SHP77 (cell line): ENCODE data around the gene DUS1L.
"Not testable (repeated sequence)": the region's sequence is repeated elsewhere in the genome, so short reads cannot be mapped to it uniquely, and the experiment has no call there.

Source experiments
- DNase-seq, 2 experiments: peaks; one replicate each; lab custom pipeline; 2025; lab: John Stamatoyannopoulos, UW

The DUS1L gene

DNA sequence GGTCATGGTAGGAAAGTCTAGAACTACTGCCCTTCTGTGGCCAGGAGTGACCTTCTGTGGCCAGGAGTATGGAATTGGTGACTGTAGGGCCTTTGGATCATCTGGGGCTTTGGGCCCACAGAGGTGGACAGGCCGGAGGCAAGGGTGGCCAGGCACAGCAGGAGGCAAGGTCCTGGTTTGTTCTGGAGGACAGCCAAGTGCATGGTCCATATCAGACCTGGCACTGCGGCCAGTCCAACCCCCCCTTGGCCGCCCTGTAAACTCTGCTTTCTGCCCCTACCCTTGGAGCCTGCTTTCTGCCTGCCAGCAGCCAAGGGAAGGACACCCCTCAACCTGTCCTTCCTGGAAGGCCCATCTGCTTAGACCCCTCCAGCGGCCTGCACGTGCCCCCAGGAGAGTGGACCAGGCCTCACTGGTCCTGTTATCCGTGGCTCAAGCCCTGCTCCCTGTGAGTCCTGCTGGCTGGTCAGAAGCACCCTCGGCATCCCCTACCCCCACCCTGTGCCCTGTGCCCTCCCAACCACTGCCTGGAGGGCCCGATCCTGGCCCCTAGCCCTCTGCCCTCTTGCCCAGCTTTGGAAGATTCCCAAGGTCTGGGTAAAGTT, 25.8 kb downstream of the DUS1L start:
- DNase-seq = no peak

DNA sequence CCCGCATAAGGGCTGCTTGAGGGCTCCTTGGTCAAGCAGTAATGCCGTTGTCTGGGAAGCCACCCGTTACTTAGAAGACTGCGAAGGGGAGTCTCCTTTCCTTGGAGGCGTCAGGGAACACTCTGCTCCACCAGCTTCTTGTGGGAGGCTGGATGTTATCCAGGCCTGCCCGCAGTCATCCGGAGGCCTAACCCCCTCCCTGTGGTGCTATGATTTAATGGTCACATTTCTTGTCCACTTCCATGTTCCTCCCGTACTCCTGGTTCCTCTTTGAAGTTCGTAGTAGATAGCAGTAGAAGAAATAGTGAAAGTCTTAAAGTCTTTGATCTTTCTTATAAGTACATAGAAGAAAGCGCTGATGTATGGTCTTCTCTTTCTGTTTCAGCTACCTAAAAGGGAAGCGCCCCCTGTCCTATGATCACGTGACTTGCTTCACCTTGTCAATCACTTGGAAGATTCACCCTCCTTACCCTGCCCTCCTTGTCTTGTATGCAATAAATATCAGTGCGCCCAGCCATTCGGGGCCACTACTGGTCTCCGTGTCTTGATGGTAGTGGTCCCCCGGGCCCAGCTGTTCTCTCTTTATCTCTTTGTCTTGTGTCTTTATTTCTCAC, 26.7 kb downstream of the DUS1L start:
- not testable (repeated sequence) for DNase-seq

DNA sequence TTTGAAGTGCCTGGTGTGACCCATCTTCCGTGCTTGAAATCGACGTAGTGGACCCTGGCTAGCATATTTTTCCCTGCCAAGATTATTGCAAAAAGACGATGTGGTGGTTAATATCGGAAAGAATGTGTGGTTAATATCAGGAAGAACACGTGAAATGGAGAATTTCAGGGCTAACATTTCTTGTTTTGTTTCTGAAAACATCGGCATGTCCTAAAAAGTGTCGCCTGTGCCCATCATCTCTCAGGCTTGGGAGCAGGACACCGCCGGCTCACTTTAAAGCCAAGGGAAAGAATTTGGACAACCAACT, 27.8 kb downstream of the DUS1L start:
- DNase-seq = no peak

DNA sequence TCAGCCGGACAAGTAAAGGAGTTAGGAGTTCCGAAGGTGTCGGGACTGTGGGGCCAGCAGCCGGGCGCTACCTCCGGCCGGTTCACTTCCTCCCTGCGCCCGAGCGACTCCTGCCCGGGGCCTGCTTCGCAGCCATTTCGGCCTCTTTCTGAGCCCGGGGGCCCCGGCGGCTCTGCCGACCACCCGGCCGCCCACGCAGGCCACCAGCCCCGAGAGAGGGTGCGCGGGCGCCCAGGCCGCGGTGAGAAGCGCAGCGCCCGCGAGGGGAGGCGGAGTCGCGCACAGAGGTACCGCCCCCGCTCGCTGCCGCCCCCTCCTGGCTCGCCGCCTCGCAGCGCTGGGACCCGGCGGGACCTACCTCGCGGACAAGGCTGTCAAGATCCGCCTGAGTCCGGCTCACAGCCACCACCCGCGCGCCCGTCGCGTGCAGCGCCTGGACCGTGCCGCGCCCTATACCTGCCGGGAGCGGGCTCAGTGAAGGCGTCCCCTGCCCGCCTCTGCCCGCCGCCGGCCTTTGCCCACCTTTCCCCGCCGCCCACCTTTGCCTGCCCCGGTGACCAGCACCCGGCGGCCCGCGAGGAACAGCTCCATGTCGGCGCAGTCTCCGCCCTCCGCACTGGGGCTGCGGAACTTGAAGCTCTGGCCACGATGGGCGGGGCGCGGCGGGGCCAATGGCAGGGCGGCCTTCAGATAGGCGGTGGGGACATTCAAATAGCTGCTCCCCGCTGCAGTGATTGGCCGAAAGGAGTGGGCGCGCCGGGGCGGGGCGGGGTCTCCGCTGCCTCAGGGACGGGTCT, 28.3 kb downstream of the DUS1L start, which contains the start of gene DCXR:
Gene DCXR (minus strand): TSS at position 606 of the 797 bp plus-strand sequence. CDS start 15 bp downstream, at position 591.
- DNase-seq = peak; percentile 98 to 99

DNA sequence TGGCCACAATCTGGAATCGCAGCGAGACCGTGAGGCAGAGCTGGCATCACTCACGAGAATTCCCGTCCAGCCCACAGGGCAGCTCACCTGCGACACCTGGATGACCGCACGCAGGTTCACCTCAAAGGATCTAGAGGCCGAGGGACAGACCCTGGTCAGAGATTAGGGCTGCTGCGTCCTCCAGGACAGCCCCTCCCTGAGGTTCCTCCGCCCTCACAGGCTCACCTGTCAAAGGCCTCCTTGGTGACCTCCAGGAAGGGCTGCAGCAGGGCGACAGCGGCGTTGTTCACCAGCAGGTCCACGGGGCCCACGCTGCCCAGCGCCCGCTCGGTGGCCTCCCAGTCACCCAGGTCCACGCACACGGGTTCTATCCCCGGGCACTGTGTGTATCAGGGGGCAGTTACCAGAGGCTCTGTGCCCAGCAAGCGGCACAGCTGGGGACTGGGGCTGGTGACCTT, 28.9 kb downstream of the DUS1L start:
- DNase-seq = no peak

DNA sequence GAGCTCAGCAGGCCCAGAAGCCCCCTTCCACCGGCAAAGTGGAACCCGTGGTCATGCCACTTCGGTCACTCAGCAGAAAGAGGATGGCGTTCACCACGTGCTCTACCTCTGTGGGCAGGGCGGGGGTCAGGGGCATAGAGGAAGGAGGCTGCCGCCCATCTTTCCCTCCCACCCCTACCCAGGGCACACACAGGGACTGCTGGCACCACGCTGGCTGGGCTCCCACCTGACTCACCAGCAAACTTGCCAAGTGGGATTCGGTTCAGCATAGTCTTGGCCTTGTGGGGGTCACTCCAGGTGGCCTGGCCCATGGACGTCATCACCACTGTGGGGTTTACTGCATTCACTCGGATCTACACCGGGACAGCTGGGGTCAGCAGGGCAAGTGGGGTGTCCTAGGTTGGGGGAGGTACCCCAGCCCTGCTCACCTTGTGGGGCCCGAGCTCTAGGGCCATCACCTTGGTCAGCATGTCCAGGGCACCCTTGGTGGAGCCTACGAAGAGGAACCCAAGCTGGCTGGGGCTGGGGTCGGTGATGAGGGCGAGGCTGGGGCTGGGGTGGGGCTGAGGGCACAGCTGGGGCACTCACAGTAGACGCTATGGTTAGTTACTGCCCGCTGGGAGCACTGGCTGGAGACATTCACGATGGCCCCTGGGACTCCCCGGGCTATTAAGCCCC, 29.5 kb downstream of the DUS1L start:
- DNase-seq = no peak

DNA sequence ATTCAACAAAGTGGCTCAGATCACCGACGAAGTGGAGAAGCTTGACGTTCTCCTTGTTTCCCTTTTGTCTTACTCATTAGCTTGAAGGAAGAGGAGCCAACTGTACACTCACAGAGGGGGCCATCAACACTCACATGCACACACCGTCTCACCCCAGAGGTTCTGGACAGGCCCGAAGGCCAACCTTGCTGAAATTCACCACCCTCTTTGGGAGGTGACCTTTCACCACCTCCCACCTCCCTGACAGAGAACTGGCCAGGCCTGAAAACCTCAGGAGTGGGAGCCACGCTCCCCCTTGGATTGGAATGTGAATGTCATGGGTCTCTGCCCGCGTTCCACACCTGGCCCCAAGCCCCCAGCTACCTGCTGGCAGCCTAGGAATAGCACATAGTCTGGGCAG, 30.1 kb downstream of the DUS1L start:
- no peak for DNase-seq

DNA sequence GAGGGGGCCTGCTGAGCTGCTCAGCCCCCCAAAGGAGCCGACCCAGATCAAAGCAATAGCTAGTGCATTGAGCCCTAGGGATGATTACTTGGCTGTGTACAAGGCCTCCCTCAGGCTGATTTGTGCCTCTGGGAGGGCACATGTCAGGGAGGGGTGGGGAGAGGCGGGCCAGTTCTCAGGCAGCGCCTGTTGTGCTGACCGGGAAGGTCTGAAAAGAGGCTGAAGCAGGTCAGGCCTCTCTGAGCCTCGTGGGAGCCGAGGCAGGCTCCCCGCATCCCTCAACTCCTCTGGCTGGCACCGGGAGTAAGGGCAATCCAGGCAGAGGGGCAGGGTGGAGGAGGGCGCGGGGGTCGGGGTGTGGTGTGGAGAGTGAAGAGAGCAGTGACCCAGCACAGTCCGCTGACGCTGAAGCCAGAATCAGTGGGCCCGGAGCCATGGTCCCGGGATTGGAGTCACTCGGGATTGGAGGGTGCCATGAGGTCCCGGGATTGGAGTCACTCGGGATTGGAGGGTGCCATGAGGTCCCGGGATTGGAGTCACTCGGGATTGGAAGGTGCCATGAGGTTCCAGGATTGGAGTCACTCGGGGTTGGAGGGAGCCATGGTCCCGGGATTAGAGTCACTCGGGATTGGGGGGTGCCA, 31.1 kb downstream of the DUS1L start:
- no peak for DNase-seq

DNA sequence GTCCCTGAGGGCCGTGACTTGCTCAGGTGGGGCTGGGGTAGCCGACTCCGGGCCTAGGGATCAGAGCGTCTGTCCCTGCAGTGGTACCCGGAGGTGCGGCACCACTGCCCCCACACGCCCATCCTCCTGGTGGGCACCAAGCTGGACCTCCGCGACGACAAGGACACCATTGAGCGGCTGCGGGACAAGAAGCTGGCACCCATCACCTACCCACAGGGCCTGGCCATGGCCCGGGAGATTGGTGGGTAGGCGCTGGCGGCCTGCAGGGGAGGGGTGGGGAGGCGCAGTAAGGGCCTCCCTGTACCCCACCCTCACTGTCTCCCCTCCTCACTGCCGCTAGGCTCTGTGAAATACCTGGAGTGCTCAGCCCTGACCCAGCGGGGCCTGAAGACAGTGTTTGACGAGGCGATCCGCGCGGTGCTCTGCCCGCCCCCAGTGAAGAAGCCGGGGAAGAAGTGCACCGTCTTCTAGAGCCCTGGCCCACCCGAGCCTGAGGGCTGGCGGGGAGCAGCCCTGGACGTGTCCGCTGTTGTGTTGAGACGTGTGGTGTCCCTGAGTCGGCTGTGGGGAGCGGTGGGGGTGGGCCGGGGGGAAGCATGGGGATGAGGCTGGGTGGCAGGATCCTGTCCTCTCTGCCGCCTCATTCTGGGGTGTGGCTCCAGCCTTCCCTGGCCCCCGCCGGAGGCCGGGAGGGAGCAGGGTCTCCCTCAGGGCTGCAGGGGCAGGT, 32.1 kb downstream of the DUS1L start:
- no peak for DNase-seq

DNA sequence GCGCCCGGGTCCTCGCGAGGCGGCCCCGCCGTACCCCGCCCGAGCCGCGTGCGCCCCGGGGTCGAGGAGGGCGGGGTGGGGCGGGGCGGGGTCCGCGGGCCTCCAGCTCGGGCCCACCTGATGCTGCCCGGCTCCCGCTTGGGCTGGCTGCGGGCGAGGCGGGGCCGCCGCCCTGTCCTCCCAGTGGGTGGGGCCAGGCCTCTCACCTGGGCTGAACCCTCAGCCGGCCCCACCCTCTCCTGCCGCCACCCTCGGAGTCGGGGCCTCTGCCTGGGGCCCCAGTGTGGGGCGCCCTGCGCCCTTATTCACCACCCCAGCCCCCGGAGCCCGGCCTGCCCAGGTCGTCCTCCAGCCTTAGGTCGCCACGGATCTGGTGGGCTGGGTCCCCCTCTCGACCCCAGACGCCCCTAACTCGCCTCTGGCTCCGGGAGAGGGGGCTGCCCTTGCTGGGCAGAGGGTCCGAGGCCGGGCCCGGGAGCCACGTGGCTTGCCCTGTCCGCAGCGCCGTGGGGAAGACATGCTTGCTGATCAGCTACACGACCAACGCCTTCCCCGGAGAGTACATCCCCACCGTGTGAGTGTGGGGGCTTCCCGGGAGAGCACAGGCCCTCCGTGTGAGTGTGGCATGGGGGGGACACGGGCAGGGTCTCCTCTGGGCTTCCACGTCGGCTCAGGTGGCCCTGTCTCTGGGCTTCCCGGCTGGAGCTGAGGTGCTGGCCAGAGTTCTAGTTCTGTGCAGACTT, 33.5 kb downstream of the DUS1L start:
- DNase-seq = peak in 1 of 2 experiments; percentile 31

DNA sequence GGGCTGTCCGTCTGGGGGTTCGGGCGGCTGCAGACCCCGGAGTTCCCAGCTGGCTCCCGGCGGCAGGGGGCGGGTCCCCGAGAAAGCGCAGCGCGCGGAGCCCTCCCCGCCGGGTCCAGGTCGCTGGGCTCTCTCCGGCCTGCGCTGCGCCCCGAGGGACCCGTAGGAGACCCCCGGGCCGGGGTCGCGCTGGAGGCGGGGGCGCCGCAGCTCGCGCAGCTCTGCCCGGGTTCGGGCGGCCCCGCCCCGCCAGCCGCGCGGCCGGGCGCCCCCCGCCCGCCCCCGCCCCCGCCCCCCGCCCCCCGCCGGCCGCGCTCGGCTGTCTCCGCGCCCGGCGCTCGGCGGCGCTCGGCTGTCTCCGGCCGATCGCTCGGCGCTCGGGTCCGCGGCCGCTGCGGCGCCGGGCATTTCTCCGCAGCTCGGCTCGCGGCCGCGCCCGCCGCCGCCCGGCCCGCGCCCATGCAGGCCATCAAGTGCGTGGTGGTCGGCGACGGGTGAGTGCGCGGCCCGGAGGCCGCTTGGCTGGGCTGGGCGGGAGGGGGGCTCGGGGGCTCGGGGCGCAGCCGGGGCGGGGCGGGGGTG, 34.2 kb downstream of the DUS1L start, which contains the start of gene RAC3:
Gene RAC3 (plus strand): TSS at position 376 of the 582 bp plus-strand sequence. CDS start 84 bp downstream, at position 460.
- peak in 1 of 2 experiments; percentile 39 for DNase-seq

DNA sequence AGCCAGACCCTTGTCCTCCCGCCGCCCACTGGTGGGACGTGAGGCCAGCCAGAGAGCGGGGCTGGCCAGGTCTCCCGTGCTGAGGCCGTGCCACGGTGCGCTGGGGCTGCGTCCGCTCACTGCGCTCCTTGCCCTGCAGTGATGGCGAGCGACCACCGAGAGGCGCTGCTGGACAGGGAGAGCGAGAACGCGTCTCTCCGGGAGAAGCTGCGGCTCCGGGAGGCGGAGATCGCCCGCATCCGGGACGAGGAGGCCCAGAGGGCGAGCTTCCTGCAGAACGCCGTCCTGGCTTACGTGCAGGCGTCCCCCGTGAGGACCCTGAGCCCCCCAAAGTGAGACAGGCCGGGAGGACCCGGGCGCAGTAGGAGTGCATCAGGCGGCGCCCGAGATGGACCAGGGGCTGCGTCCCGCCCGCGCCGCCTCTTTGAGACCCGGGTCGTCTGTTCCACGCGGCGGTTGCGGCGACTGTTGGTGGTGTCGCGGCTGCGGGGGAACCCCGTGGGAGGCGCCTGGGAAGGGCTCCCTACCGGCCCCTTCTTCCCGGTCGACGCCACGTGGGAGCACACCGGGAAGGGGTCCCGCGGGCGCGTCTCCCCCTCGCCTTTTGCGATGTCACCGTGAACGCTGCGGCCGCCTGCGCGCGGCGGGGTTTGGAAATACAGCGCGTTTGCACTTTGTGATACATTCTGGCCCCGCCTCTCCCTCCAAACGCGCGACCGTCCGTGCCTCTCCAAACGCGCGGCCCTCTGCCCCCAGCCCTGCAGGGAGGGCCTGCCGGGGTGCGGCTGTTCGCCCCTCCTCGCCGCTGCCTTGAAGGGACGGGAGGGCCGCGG, 34.9 kb downstream of the DUS1L start:
- DNase-seq = peak; percentile 75 to 87

DNA sequence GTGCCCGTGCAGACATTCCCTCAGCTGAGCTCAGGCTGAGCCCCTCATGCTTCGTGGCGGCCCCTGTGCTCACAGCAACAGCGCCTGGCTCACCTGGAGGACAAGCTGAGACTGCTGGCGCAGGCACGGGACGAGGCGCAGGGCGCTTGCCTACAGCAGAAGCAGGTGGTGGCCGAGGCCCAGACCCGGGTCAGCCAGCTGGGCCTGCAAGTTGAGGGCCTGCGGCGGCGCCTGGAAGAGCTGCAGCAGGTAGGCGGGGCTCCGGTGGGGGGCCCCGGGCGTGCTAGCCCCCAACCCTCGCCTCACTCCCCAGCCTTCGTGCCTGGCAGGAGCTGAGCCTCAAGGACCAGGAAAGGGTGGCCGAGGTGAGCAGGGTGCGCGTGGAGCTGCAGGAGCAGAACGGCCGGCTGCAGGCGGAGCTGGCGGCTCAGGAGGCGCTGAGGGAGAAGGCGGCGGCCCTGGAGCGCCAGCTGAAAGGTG, 35.6 kb downstream of the DUS1L start:
- DNase-seq = peak; percentile 34 to 66

DNA sequence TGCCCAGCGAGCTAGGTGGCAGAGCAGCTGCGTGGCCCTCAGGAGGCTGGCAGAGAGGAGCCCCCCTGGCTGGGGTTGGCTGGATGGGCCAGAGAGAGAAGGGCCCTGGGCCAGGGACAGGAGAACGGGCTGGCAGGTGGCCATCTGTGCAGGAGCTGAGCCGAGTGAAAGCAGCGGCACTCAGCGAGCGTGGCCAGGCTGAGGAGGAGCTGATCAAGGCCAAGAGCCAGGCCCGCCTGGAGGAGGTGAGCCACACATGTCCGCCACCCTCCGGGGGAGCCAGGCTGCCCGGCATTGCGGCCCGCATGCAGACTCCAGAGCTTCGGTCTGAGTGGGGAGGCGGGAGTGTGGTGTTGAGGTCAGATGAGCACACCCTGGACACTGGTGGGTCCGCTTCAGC, 36.2 kb downstream of the DUS1L start:
- no peak for DNase-seq

DNA sequence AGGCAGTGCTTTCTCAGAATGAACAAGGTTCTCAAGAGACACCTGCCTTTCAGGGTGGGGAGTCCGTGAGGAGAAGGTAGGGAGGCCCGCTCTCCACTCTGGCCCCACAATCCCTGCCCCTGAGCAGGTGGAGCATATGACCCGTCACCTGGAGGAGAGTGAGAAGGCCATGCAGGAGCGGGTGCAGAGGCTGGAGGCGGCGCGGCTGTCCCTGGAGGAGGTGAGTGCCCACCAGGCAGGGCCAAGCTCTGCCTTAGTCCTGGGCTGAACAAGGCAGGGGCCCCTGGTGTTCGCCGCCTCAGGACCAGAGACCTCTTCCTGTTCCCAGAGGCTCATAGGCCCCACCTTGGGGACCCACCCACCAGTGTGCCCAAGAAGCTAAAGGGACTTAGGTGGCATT, 36.6 kb downstream of the DUS1L start:
- DNase-seq = no peak

DNA sequence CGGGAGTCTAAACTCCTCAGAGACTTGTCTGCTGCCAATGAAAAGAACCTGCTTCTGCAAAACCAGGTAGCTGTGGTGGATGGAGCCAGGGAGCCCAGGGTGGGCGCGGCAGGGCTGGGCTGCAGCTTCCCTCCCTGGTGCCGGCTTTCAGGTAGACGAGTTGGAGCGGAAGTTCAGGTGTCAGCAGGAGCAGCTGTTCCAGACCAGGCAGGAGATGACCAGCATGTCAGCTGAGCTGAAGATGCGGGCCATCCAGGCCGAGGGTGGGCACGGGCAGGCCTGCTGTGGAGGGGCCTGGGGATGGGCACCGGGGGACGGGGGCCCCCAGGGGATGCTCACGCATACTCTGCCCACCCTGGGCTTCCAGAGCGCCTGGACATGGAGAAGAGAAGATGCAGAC, 37.4 kb downstream of the DUS1L start:
- no peak for DNase-seq

DNA sequence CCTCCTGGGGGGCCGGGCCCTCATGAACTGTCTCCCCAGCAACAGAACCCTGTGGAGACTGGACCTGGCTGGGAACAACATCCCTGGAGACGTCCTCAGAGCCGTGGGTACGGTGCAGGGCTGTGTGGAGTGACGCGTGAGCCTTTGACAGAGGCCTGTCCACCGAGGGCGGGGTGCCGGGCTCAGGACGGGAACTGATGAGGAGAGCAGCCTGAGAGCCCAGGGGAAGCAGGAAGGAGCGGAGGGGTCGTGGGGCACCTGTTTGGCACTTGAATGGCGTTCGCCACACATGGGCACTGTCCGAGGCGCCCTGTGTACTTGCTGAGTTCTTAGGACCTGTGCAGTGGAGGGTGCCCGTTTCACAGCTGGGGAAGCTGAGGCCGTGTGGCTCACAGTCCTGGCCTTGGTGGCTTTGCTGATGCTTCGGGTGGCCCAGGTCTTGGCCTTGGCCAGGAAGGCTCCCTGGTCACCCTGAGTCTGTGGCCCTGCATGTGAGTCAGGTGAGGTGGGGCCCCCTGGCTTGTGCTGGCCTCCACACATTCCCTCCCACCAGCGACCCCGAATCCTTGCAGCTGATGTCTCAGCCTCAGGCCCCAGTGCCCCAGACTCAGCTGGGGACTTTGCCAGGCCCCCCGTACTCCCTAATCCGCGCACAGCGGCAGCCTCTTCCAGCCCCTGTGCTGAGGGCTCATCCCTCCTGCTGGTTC, 40.0 kb downstream of the DUS1L start:
- no peak for DNase-seq

DNA sequence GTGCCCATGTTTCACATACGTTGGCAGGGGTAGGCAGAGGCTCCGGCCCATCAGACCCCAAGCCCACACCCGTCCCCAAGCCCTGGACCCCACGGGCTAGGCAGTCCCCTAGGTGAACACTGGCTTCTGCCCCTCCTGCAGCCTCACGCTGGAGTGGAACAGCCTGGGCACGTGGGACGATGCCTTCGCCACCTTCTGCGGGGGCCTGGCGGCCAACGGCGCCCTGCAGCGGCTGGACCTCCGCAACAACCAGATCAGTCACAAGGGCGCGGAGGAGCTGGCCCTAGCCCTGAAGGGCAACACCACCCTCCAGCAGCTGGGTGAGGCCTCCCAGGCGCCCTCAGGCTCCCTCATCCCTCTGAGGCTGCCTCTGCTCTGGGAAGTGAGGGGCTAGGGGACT, 40.7 kb downstream of the DUS1L start:
- DNase-seq = no peak
